Mesothelial cell of epicardium (in vitro differentiated cells): Measurements from ENCODE around the gene PORCN. TPM values are rescaled to one million over a fixed set of nuclear protein-coding genes. Genes with fewer than 3 reads are reported as not detected.

Experiments
- DNase-seq, 2 experiments: peaks; one replicate each; pipeline ENCODE4 v3.0.0; 2021; ENCODE audit warnings: low spot score in 2 of 2; ENCODE audit not compliant: unreplicated experiment in 2 of 2
- H3K27ac Mint-ChIP-seq: 2 replicates; pipeline ENCODE4 v1.8.0; 2021; ENCODE audit warnings: mixed read lengths
- H3K27me3 Mint-ChIP-seq: 2 replicates; pipeline ENCODE4 v1.8.0; 2021; ENCODE audit warnings: low read depth, mixed read lengths
- H3K36me3 Mint-ChIP-seq: 2 replicates; pipeline ENCODE4 v1.8.0; 2021; ENCODE audit warnings: mixed read lengths
- H3K4me1 Mint-ChIP-seq: 2 replicates; pipeline ENCODE4 v1.8.0; 2021; ENCODE audit warnings: mixed read lengths
- H3K4me3 Mint-ChIP-seq: 2 replicates; pipeline ENCODE4 v1.8.0; 2021; ENCODE audit warnings: mild to moderate bottlenecking, moderate library complexity, mixed read lengths
- H3K9me3 Mint-ChIP-seq: 2 replicates; pipeline ENCODE4 v1.8.0; 2021; ENCODE audit warnings: mixed read lengths
- total RNA-seq: library from RNA; stranded (reverse); gene quantifications from 3 replicates; pipeline ENCODE4 v1.2.1, GENCODE V29; 2021
- TF ChIP-seq, protein P1 (sequence below): fragments of 200-600 bp; sonication (generic); IDR thresholded peaks from one replicate; pipeline ENCODE4 v1.5.0; 2021; ENCODE audit warnings: antibody characterized with exemption; ENCODE audit not compliant: unreplicated experiment

PORCN gene
- total RNA-seq, 1 donor from 2014 or later: 10.1 TPM

GRCh38 chrX:48533165-48533564 lies 24.4 kb downstream of the PORCN start:
- no peaks in the 10 kb centered on the region for H3K27me3 Mint-ChIP-seq
- no peak overlapping the region for H3K27ac Mint-ChIP-seq
- H3K9me3 Mint-ChIP-seq: peaks cover 30% of the 10 kb centered on the region
- DNase-seq: no peak
- peaks cover 10% of the 10 kb centered on the region for H3K36me3 Mint-ChIP-seq
- H3K4me3 Mint-ChIP-seq: no peak overlapping the region
- H3K4me1 Mint-ChIP-seq: no peaks in the 10 kb centered on the region
- TF ChIP-seq, protein P1, sequence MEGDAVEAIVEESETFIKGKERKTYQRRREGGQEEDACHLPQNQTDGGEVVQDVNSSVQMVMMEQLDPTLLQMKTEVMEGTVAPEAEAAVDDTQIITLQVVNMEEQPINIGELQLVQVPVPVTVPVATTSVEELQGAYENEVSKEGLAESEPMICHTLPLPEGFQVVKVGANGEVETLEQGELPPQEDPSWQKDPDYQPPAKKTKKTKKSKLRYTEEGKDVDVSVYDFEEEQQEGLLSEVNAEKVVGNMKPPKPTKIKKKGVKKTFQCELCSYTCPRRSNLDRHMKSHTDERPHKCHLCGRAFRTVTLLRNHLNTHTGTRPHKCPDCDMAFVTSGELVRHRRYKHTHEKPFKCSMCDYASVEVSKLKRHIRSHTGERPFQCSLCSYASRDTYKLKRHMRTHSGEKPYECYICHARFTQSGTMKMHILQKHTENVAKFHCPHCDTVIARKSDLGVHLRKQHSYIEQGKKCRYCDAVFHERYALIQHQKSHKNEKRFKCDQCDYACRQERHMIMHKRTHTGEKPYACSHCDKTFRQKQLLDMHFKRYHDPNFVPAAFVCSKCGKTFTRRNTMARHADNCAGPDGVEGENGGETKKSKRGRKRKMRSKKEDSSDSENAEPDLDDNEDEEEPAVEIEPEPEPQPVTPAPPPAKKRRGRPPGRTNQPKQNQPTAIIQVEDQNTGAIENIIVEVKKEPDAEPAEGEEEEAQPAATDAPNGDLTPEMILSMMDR: no peak

DNA sequence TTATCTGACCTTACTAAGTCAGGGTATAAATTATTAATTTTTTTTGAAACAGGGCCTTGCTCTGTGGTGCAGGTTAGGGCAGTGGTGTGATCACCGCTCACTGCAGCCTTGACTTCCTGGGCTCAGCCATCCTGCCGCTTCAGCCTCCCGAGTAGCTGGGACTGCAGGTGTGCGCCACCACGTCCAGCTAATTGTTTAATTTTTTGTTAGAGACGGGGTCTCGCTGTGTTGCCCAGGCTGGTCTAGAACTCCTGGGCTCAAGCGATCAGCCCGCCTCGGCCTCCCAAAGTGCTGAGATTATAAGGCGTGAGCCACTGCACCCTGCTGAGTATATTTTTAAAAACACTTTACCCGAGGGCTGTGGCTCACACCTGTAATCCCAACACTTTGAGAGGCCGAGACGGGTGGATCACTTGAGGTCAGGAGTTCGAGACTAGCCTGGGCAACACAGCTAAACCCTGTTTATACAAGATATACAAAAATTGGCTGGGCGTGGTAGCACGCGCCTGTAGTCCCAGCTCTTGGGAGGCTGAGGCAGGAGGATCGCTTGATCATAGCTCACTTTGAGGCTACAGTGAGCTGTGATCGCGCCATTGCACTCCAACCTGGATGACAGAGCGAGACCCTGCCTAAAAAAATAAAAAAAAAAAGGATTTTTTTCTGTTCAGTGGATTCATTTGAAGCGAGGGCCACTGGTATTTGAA lies 30.0 kb downstream of the PORCN start:
- H3K4me3 Mint-ChIP-seq: peak overlapping the region; percentile 79
- peak overlapping the region; percentile 95 for H3K27ac Mint-ChIP-seq
- peaks cover 4% of the 10 kb centered on the region for H3K36me3 Mint-ChIP-seq
- peaks cover 9% of the 10 kb centered on the region for H3K9me3 Mint-ChIP-seq
- no peak for DNase-seq
- TF ChIP-seq, protein P1: no peak
- H3K4me1 Mint-ChIP-seq: peaks cover 5% of the 10 kb centered on the region
- no peaks in the 10 kb centered on the region for H3K27me3 Mint-ChIP-seq

DNA sequence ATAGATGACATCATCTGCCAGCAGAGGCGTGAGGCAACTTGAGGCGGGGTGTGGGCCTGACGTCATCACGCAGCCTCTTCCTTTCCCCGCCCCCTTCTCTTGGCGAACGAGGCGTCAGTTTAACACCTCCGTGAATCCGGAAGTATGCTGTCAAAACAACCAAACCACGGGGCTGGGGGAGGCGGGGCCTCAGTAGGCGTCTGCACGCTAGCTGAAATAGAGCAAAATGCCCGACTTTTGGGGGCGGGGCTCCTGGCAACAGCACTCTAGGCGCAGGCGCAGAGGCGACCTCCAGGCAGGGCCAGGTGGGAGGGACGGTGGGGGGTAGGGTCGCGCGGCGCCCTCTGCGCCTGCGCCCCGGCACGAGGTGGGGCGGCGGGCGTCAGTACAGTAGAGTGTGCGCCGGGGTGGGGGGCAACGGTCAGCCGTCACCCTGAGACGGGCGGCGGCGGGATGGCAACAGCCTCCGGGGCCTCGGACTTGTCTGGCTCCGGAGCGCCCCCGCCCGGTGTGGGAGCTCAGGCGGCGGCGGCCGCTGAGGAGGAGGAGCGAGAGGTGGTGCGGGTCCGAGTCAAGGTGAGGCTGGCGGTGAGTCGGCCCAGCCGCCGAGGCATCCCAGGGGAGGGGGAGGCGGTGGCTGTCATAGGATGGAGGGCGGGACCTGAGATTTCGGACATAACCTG lies 30.7 kb downstream of the PORCN start, which contains the start of gene TBC1D25:
Gene TBC1D25, plus strand, starts transcription at position 370 of the 683 bp plus-strand sequence. Its CDS starts 84 bp downstream, at position 454.
- H3K27ac Mint-ChIP-seq: peak within 1 kb of the TSS; percentile 95
- peaks cover 5% of the 10 kb centered on the region for H3K4me1 Mint-ChIP-seq
- TF ChIP-seq, protein P1: no peak
- peaks cover 7% of the 10 kb centered on the region for H3K36me3 Mint-ChIP-seq
- peak; percentile 87 to 94 for DNase-seq
- H3K27me3 Mint-ChIP-seq: no peaks in the 10 kb centered on the region
- peak within 1 kb of the TSS; percentile 79 for H3K4me3 Mint-ChIP-seq
- peaks cover 3% of the 10 kb centered on the region for H3K9me3 Mint-ChIP-seq

DNA sequence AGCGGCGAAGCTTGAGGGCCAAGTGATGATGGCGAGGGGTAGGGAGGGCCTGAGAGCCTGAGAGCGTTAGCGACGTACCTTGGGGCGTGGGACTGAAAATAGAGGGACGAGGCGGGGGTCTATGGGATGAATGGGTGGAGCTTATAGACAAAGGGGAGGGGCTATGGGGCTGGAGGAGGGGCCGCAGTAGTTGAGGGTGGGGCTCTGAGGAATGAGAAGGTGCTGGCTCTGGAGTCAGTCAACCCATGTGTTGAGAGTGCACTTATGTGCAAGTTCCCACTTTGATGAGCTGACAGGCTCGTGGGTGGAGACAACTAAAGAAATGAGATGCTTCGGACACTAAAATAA lies 31.2 kb downstream of the PORCN start:
- TF ChIP-seq, protein P1: no peak
- H3K4me3 Mint-ChIP-seq: peak overlapping the region; percentile 79

GRCh38 chrX:48540480-48540879 lies 31.7 kb downstream of the PORCN start:
- Mint-ChIP-seq H3K4me1 (peaks cover 5% of the 10 kb centered on the region), H3K36me3 (peaks cover 8% of the 10 kb centered on the region), H3K27ac (no peak overlapping the region), H3K4me3 (peak overlapping the region; percentile 79), H3K27me3 (no peaks in the 10 kb centered on the region), H3K9me3 (peaks cover 5% of the 10 kb centered on the region)
- no peak for DNase-seq
- TF ChIP-seq, protein P1: no peak

More for the DNA sequence above, 31.2 kb downstream of the PORCN start:
- peak overlapping the region; percentile 57 for H3K27ac Mint-ChIP-seq
- DNase-seq: peak in 1 of 2 experiments; percentile 62
- H3K36me3 Mint-ChIP-seq: peaks cover 7% of the 10 kb centered on the region
- peaks cover 3% of the 10 kb centered on the region for H3K9me3 Mint-ChIP-seq
- H3K4me1 Mint-ChIP-seq: peaks cover 5% of the 10 kb centered on the region
- H3K27me3 Mint-ChIP-seq: no peaks in the 10 kb centered on the region
